HG02970 (cell line): ENCODE measurements around the gene PRKCE.

Source experiments
- ATAC-seq: cut with Tn5 transposase; IDR thresholded peaks from one replicate; pipeline ENCODE4 v1.9.1; 2021; ENCODE audit warnings: mild to moderate bottlenecking, moderate library complexity, moderate number of reproducible peaks; ENCODE audit not compliant: unreplicated experiment, low FRiP score

The PRKCE gene

GRCh38 chr2:45918463-45919159 is 267.1 kb downstream of the PRKCE start:
- ATAC-seq = no peak

DNA sequence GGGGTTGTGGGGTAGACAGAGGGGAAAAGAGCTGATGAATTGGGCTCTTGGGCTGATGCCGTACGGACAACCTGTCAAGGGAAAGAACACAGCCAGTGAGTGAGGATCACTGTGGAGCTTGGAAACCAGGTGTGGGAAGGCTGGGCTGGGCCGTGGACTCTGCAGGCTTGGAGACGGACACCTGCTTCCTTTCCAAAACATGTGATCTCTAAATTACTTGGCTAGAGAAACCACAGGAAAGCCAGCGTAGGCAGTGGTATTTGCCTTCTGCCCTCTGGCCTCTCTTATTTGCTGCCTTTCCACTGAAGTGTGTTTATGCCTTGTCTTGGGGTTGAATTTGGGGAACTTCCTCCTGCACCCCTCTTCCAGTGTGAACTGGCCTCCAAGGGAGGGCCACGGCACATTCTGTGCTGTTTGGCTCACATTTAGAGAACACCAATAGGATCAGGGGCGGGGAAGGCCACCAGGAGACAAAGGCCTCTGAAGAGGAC is 267.7 kb downstream of the PRKCE start:
- no peak for ATAC-seq

GRCh38 chr2:45919711-45920111 is 268.2 kb downstream of the PRKCE start:
- no peak for ATAC-seq

DNA sequence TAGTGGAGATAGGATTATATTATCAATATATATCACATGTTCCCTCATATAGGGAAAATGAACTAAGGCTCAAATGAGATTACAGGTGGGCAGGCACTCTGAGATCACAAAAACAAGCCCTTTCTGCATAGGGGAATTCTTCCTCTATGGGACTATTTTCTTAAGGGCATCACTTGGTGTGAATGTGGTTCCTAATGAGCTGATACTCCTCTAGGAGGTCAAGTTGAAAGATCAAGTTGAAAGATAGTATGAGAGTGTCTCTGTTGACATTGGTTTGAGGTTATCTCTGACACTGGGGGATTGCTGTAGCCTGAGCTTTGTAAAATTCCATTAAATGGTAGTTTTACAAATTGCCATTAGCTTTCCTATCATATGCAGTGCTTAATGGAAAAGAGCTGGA is 270.4 kb downstream of the PRKCE start:
- ATAC-seq = no peak

- no peak for ATAC-seq
These were observed 271.1 kb downstream of the PRKCE start for GRCh38 chr2:45922577-45922988.

- ATAC-seq = no peak
These were observed 272.2 kb downstream of the PRKCE start for GRCh38 chr2:45923701-45924100.

DNA sequence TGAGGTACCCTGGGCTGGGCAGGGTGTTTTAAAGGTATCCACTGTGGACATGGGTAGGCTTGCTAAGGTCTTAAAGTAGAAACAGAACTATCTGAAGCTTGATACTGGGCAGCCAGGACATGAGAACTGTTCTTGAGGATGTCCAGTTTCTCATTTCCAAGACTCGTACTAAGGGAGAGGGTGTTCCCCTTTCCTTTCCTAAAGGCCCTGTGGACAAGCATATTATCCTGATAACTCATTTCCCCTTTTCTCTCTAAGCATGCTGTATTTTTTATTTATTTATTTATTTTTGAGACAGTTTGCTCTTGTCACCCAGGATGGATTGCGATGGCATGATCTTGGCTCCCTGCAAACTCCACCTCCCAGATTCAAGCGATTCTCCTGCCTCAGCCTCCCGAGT is 273.6 kb downstream of the PRKCE start:
- no peak for ATAC-seq

GRCh38 chr2:45925636-45926366 is 274.3 kb downstream of the PRKCE start:
- ATAC-seq = no peak

DNA sequence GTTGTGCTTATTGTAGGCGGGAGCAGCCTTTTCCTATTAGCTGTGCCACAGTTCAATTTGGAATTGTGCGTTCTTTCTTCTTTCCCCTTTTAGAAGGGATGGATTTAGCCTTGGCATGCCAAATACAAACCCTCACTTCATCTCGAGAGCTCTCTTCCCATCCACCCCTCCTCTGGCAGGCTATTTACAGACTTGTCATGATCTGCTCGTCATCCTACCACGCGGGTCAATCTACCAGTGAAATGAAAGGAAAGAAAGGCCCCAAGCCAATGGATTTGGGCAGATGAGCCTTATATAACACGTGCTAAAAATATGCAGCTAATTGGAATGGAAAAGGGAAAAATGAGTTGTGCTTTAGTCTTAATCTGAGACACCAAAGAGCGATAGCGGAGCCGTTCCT is 277.5 kb downstream of the PRKCE start:
- ATAC-seq = no peak

DNA sequence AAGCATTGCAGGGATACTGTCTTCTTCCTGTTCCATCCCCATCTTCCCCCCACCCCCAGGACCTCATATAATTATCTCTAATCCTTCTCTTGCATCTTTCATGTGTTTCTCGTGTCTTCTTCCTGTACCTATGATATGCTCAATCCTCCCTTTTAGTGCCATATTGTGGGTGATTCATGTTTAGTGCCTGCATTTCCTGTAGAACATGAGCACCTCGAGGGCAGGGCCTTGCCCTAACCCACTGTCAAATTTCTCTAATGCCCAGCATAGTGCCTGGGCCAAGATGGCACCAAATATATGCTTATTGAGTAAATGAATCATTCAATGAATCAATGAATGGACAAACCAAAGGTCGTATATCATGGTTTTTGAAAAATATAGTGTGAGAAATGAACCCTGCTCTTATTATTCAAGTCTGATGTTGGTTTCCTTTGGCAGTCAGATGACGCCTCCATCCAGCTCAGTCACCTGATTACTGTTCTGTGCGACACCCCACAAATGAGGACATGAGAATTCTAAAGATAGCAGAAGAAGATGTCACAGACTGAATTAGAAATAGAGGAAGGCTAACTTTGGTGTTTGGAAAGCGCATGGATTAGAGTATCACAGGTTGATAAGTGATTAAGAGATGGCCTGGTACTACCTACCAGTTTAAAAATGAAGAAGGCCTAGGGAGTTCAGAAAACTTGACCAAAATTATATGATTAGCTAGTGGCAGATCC is 278.4 kb downstream of the PRKCE start:
- no peak for ATAC-seq

- ATAC-seq = no peak
These were observed 278.9 kb downstream of the PRKCE start for GRCh38 chr2:45930396-45930792.

- ATAC-seq = no peak
These were observed 281.0 kb downstream of the PRKCE start for GRCh38 chr2:45932278-45932975.

GRCh38 chr2:45935791-45936622 is 284.5 kb downstream of the PRKCE start:
- no peak for ATAC-seq

GRCh38 chr2:45936623-45936979 is 285.1 kb downstream of the PRKCE start:
- no peak for ATAC-seq

GRCh38 chr2:45937990-45938389 is 286.5 kb downstream of the PRKCE start:
- ATAC-seq = no peak

DNA sequence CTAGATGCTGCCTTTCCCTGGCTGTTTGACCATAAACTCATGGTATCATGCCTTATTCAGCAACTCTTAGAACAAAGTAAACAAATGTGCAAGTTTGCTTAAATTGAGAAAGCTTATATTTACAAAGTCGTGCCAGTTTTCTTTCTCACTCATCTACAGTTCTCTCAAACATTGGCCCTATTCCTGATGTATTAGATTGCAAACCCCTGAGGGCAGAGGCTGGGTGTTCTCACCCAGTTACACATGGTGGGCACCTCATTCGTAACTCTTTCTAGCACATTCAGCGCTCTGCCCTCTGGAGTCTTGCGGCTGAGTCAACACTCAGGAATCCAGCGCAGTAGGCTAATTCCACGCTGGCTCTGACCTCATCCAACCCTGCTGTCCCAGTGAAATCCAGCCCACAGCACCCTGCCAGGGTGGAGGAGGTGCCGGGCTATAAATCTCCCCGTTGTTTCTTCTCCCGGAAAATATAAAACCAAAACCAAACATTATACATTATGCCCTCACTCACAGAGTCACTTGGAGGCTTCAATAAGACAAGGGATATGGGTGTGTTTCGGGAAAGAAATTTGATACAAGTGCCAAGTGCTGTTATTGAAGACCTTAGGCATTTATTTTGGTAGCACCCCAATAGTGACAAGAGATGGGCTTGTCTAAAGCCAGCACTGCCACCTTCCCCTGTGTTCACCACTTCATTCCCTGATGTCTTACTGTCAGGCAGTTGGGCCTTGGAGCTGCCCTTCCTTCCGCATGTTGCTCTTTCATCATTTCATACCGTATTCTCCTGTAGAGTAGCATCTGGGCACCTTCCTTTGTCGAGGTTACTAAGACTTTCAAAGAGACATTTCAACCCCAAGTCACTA is 287.4 kb downstream of the PRKCE start:
- no peak for ATAC-seq

DNA sequence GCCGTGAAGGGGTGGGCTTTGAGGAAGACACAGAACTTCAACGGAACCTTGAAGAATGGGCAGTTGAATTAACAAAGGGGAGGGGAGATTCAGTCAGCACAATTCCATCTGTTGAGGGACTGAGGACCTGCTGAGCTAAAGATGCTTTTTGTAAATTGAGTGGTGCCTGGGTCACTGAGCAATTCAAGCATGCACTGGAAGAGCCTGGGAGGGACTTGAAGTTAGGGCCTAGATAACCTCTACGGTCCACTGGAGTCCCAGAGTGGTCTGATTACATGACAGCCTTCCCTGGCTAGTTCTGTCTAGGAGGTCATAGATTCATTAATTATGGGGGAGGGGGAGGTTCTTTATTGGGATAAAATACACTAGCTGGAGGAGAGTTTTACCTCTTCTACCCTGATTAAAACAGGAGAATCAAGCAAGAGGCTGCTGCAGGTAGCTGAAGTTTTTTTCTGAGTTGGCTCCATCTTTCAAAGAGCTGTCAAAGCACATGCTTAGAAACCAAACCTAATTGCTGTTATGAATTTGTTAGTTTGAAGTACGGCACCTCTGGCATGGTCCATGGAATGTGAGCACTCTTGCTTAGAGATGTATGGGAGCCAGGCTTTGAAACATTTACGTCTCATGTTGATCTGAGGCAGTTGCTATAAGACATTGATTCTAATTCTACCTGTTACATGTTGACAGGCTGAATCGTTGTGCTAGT is 290.2 kb downstream of the PRKCE start:
- no peak for ATAC-seq

GRCh38 chr2:45942237-45942738 is 290.8 kb downstream of the PRKCE start:
- ATAC-seq = no peak
